K562 (cell line): ENCODE data around the gene HOXA10. TPM values are rescaled to one million over a fixed set of nuclear protein-coding genes. Genes with fewer than 3 reads are reported as not detected.

ENCODE experiments used
- ATAC-seq: fragments of 200-7000 bp; cut with Tn5 transposase; 3 replicates; pipeline ENCODE4 v1.9.1; 2020; ENCODE audit warnings: moderate library complexity
- BruUV-seq: library from RNA; stranded (reverse); fragments of 400-500 nt; replicated peaks from 2 replicates; lab custom pipeline; 2021; lab: Mats Ljungman, UMichigan
- CTCF ChIA-PET: fragments of 300-600 bp; formaldehyde crosslinking; extraction: SDS; loops from one replicate; lab custom pipeline; 2021; ENCODE audit warnings: low intra/inter-chr PET ratio; lab: Yijun Ruan, JAX
- POLR2A ChIA-PET: fragments of 300-600, 350-650 bp; sonication (Branson Sonifier 250); formaldehyde crosslinking; extraction: SDS; loops from one replicate; lab custom pipeline; 2021; ENCODE audit warnings: antibody characterized with exemption, inconsistent platforms; lab: Yijun Ruan, JAX
- DNase-seq, 4 experiments: peaks; one replicate each; pipeline versions ENCODE4 v3.0.0 to v3.0.0-alpha.2; 2011 to 2018; ENCODE audit warnings: low spot score in 3 of 4, mixed read lengths in 3 of 4; ENCODE audit errors: extremely low read depth in 1 of 4
- FAIRE-seq: peaks from 2 replicates; lab custom pipeline; 2011; peaks lifted over from hg19 to GRCh38; lab: Jason Lieb, UNC
- H2AFZ ChIP-seq: 2 replicates; pipeline ENCODE4 v1.6.0; 2011; ENCODE audit warnings: low read depth, low read length, control low read depth, inconsistent platforms
- H3K27ac ChIP-seq: fragments of 200-600 bp; 3 replicates; pipeline ENCODE4 v1.8.0; 2011; ENCODE audit warnings: low read depth, mild to moderate bottlenecking, control low read depth, inconsistent platforms, low read length, moderate library complexity, mixed read lengths; ENCODE audit errors: extremely low read depth
- H3K27me3 ChIP-seq, 2 experiments: fragments of 300-600 bp in 1 of 2; 2 replicates in 1 of 2; 3 replicates in 1 of 2; pipeline versions ENCODE4 v1.6.0 to v1.8.0; 2011; ENCODE audit warnings: inconsistent platforms in 2 of 2, low read length in 2 of 2, mild to moderate bottlenecking in 1 of 2, mixed read lengths in 1 of 2, moderate library complexity in 1 of 2; ENCODE audit not compliant: control insufficient read depth in 2 of 2, insufficient read depth in 2 of 2
- H3K36me3 ChIP-seq: fragments of 300-600 bp; 3 replicates; pipeline ENCODE4 v1.8.0; 2011; ENCODE audit warnings: mild to moderate bottlenecking, low read length, inconsistent platforms; ENCODE audit not compliant: control insufficient read depth, insufficient read depth
- H3K4me1 ChIP-seq, 2 experiments: fragments of 200-600 bp in 1 of 2; replicated peaks in 1 of 2; 2 replicates in 1 of 2; 3 replicates in 1 of 2; pipeline versions ENCODE4 v1.5.1 to v1.8.0; 2011; ENCODE audit warnings: inconsistent platforms in 2 of 2, low read length in 2 of 2, mild to moderate bottlenecking in 1 of 2, mixed read lengths in 1 of 2, moderate library complexity in 1 of 2; ENCODE audit not compliant: control insufficient read depth in 2 of 2, insufficient read depth in 2 of 2
- H3K4me2 ChIP-seq: 2 replicates; pipeline ENCODE4 v1.6.1; 2011; ENCODE audit warnings: low read length, control low read depth, inconsistent platforms, mixed read lengths; ENCODE audit not compliant: insufficient read depth
- H3K4me3 ChIP-seq: fragments of 200-600 bp; sonication (generic), shearing (Covaris generic); 2 replicates; pipeline ENCODE4 v1.5.1; 2016; ENCODE audit warnings: control low read depth, inconsistent platforms
- H3K79me2 ChIP-seq: fragments of 200-600 bp; 3 replicates; pipeline ENCODE4 v1.8.0; 2011; ENCODE audit warnings: low read length, inconsistent platforms; ENCODE audit not compliant: control insufficient read depth, insufficient read depth
- H3K9ac ChIP-seq, 2 experiments: 2 replicates each; pipeline versions ENCODE4 v1.6.0 to v1.6.1; 2011; ENCODE audit warnings: low read depth in 2 of 2, low read length in 2 of 2, control low read depth in 1 of 2, inconsistent platforms in 1 of 2, mild to moderate bottlenecking in 1 of 2, mixed read lengths in 1 of 2; ENCODE audit not compliant: insufficient read depth in 1 of 2
- H3K9me1 ChIP-seq: one replicate; pipeline ENCODE4 v1.6.0; 2011; ENCODE audit warnings: inconsistent platforms, mild to moderate bottlenecking, low read length, moderate library complexity; ENCODE audit not compliant: control insufficient read depth, insufficient read depth
- H3K9me3 ChIP-seq: replicated peaks from 2 replicates; pipeline ENCODE4 v1.5.1; 2011; ENCODE audit warnings: low read depth, low read length, inconsistent platforms; ENCODE audit not compliant: control insufficient read depth, insufficient read depth
- H4K20me1 ChIP-seq: replicated peaks from 2 replicates; pipeline ENCODE4 v1.6.1; 2011; ENCODE audit warnings: low read length, inconsistent platforms, mixed read lengths; ENCODE audit not compliant: control insufficient read depth, insufficient read depth
- ESRRA ChIP-seq: fragments of 450-650 bp; IDR thresholded peaks from 2 replicates; pipeline ENCODE4 v1.6.1; 2014; ENCODE audit warnings: low read depth, mild to moderate bottlenecking, moderate library complexity, borderline replicate concordance
- KLF6 ChIP-seq: fragments of 250-450 bp; sonication (Bioruptor Pico); IDR thresholded peaks from 2 replicates; pipeline ENCODE4 v1.4.0; 2020; ENCODE audit warnings: mild to moderate bottlenecking, moderate library complexity, borderline replicate concordance
- NCOR1 ChIP-seq: fragments of 450-650 bp; IDR thresholded peaks from 2 replicates; pipeline ENCODE4 v1.6.1; 2016; ENCODE audit warnings: mild to moderate bottlenecking, moderate library complexity
- NFXL1 ChIP-seq: fragments of 450-650 bp; formaldehyde crosslinking; IDR thresholded peaks from 2 replicates; pipeline ENCODE4 v1.4.0; 2021; ENCODE audit warnings: mild to moderate bottlenecking
- SAFB ChIP-seq: fragments of 200-400 bp; formaldehyde crosslinking; IDR thresholded peaks from 2 replicates; pipeline ENCODE4 v1.6.1; 2017; ENCODE audit warnings: low read depth, low read length, borderline replicate concordance
- TCF7 ChIP-seq: sonication (generic); IDR thresholded peaks from 2 replicates; pipeline ENCODE4 v1.6.1; 2016; ENCODE audit warnings: antibody characterized with exemption, borderline replicate concordance
- ZBTB8A ChIP-seq: fragments of 450-650 bp; IDR thresholded peaks from 2 replicates; pipeline ENCODE4 v1.6.1; 2018; ENCODE audit warnings: mild to moderate bottlenecking, moderate library complexity; ENCODE audit not compliant: partially characterized antibody
- ZNF23 ChIP-seq: fragments of 250-450 bp; sonication (Bioruptor Pico); IDR thresholded peaks from 2 replicates; pipeline ENCODE4 v1.4.0; 2020; ENCODE audit warnings: mild to moderate bottlenecking
- WGBS: fragments of 100-300 bp; shearing (Covaris generic); methylation state at CpG from one replicate; pipeline ENCODE4 v1.1.6; 2016; ENCODE audit warnings: low coverage, mixed read lengths; ENCODE audit not compliant: insufficient coverage; ENCODE audit errors: missing lambda C conversion rate; 5-methylcytosine and 5-hydroxymethylcytosine counted together
- in situ Hi-C: fragments of 300-500 bp; cut with MboI; formaldehyde crosslinking; loops from 4 replicates; pipeline ENCODE4 v1.15.0; 2018; ENCODE audit warnings: inconsistent platforms, mixed read lengths
- intact Hi-C: fragments of 100-400 bp; cut with micrococcal nuclease; formaldehyde crosslinking; loops from 2 replicates; pipeline ENCODE4 v1.14.2; 2022
- polyA plus RNA-seq, 8 experiments: library from polyadenylated mRNA; depleted of rRNA in 4 of 8; stranded (reverse) in 5 of 8; unstranded in 3 of 8; fragments of >200 nt; fragmentation: Nextera tagmentation in 2 of 8; fragmentation: Illumina TruSeq in 1 of 8; extraction: Ambion mirVana in 2 of 8; extraction: Trizol in 1 of 8; gene quantifications; 2 replicates each; pipeline versions ENCODE4 v1.2.1 to v1.2.3, GENCODE V29; 2011 to 2014; ENCODE audit warnings: inconsistent platforms in 1 of 8, missing spikeins in 1 of 8
- total RNA-seq, 7 experiments: library from RNA; depleted of rRNA in 6 of 7; stranded (reverse); fragments of >200 nt in 6 of 7; fragmentation: Illumina TruSeq in 2 of 7; extraction: Trizol in 2 of 7; gene quantifications; 2 replicates each; pipeline versions ENCODE4 v1.2.1 to v1.2.3, GENCODE V29; 2011 to 2021; ENCODE audit warnings: low replicate concordance in 1 of 7
- TF ChIP-seq, protein P1 (sequence below): sonication (generic); formaldehyde crosslinking; IDR thresholded peaks from 2 replicates; pipeline ENCODE4 v1.8.0; 2022; ENCODE audit warnings: mild to moderate bottlenecking, missing genetic modification reagents, borderline replicate concordance
- TF ChIP-seq, protein P2 (sequence below), 2 experiments: fragments of 450-650 bp; IDR thresholded peaks; 2 replicates each; pipeline ENCODE4 v1.6.1; 2016

Gene HOXA10
- total and polyA plus RNA-seq, 9 of the 15 experiments (the other 6 are each of a cell fraction or from before 2014, with no cell fraction given), result not detected

DNA sequence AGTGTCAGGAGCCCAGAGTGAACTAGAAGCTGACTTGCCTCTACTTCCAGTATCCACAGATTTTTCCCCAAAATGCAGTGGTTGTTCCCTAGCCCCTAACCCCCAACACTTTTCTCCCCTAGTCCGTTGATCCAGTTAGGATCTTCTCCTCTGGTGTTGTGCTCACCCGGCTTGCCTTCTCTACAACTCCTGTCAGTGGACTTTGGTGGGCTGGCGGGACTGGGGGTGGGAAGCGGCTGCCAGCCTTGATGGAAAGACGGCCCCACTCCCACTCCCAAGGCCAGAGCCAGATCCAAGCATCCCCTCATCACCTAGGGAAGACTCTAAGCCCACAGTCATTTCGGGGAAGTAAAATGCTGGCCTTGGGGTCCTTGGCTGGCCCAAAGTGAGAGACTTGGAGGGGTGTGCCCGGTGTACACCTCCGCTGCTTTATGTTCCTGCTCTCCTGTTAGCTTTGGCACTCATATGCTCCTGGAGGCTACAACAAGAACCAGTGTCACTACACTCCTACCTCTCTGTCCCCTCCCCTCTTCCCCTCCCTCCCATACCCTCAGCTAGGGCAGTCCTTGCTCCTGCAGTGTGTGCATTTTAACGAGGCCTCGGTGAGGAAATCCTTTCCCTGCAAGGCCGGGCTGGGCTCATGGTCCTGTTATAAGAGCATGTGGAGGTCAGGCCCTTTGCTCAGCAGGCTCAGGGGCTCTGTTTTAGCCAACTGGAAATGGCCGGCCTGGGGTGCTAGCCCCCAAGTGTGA is 930 bp upstream of the HOXA10 start:
- ATAC-seq (no peak), FAIRE-seq (no peak), DNase-seq (no peak)
- H3K79me2 ChIP-seq, result no peaks in the 10 kb centered on the region
- intact Hi-C loops (no loop called here), in situ Hi-C loops (loop anchor here (25.0 kb wide), 3 partner anchors 663 to 1288 kb away; no protein-coding TSS in a partner anchor)
- peaks cover 0 to 10% of the 10 kb centered on the region in 2 experiments; a peak in 1 of 5 replicates for H3K4me1 ChIP-seq
- POLR2A ChIA-PET, result interaction anchor here (0.6 to 0.7 kb wide), 3 partner anchors 13 to 405 kb away, joined by 3 read pairs; partner anchors contain the start of gene HOXA5
- no peaks in the 10 kb centered on the region for H3K9me1 ChIP-seq
- H3K9me3 ChIP-seq, result no peaks in the 10 kb centered on the region; the same call in 1 of the 2 replicates
- no peaks in the 10 kb centered on the region for H3K36me3 ChIP-seq
- CTCF ChIA-PET, result no interaction called here
- no peaks in the 10 kb centered on the region for H4K20me1 ChIP-seq
- peaks cover 31 to 70% of the 10 kb centered on the region in 2 experiments for H3K27me3 ChIP-seq
- H3K4me2 ChIP-seq, result no peak overlapping the region
- H2AFZ ChIP-seq, result no peak overlapping the region
- H3K9ac ChIP-seq, result no peak overlapping the region
- no TSS peak for BruUV-seq
- WGBS, result 2% methylated on average over 12 of the region's 12 CpGs
- TF ChIP-seq ESRRA (no peak), ZNF23 (CRISPR knock-in tag) (no peak), SAFB (no peak), NFXL1 (CRISPR knock-in tag) (no peak), KLF6 (CRISPR knock-in tag) (no peak), NCOR1 (no peak), TCF7 (no peak), ZBTB8A (no peak)
- TF ChIP-seq, protein P1, sequence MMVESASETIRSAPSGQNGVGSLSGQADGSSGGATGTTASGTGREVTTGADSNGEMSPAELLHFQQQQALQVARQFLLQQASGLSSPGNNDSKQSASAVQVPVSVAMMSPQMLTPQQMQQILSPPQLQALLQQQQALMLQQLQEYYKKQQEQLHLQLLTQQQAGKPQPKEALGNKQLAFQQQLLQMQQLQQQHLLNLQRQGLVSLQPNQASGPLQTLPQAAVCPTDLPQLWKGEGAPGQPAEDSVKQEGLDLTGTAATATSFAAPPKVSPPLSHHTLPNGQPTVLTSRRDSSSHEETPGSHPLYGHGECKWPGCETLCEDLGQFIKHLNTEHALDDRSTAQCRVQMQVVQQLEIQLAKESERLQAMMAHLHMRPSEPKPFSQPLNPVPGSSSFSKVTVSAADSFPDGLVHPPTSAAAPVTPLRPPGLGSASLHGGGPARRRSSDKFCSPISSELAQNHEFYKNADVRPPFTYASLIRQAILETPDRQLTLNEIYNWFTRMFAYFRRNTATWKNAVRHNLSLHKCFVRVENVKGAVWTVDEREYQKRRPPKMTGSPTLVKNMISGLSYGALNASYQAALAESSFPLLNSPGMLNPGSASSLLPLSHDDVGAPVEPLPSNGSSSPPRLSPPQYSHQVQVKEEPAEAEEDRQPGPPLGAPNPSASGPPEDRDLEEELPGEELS (CRISPR knock-in tag), result no peak
- TF ChIP-seq, protein P2, sequence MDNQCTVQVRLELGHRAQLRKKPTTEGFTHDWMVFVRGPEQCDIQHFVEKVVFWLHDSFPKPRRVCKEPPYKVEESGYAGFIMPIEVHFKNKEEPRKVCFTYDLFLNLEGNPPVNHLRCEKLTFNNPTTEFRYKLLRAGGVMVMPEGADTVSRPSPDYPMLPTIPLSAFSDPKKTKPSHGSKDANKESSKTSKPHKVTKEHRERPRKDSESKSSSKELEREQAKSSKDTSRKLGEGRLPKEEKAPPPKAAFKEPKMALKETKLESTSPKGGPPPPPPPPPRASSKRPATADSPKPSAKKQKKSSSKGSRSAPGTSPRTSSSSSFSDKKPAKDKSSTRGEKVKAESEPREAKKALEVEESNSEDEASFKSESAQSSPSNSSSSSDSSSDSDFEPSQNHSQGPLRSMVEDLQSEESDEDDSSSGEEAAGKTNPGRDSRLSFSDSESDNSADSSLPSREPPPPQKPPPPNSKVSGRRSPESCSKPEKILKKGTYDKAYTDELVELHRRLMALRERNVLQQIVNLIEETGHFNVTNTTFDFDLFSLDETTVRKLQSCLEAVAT (IDR thresholded peaks at IDR 0.05), result no peak
- no peak overlapping the region for H3K4me3 ChIP-seq
- no peak overlapping the region for H3K27ac ChIP-seq
